HepG2 (cell line): ENCODE data around the gene CYSTM1. TPM values are rescaled to one million over a fixed set of nuclear protein-coding genes. Genes with fewer than 3 reads are reported as not detected.

Source experiments
- ARID4A ChIP-seq: sonication (generic); formaldehyde crosslinking; IDR thresholded peaks from 2 replicates; pipeline ENCODE4 v1.5.0; 2020; ENCODE audit warnings: mild to moderate bottlenecking, missing genetic modification reagents, borderline replicate concordance
- ATF4 ChIP-seq, 2 experiments: fragments of 450-650 bp in 1 of 2; sonication (generic) in 1 of 2; formaldehyde crosslinking; IDR thresholded peaks; 2 replicates each; pipeline versions ENCODE4 v1.5.0 to v1.8.0; 2020 to 2022; ENCODE audit warnings: mild to moderate bottlenecking in 1 of 2, missing genetic modification reagents in 1 of 2
- ATM ChIP-seq: fragments of 450-650 bp; IDR thresholded peaks from 2 replicates; pipeline ENCODE4 v1.7.1; 2017; ENCODE audit warnings: mild to moderate bottlenecking, borderline replicate concordance
- CBX5 ChIP-seq: sonication (generic); formaldehyde crosslinking; IDR thresholded peaks from 2 replicates; pipeline ENCODE4 v1.4.0; 2020; ENCODE audit warnings: missing genetic modification reagents, borderline replicate concordance
- CREB3 ChIP-seq: sonication (generic); formaldehyde crosslinking; IDR thresholded peaks from 2 replicates; pipeline ENCODE4 v1.5.0; 2020; ENCODE audit warnings: missing genetic modification reagents
- GFI1 ChIP-seq: sonication (generic); formaldehyde crosslinking; IDR thresholded peaks from 2 replicates; pipeline ENCODE4 v1.5.0; 2020; ENCODE audit warnings: missing genetic modification reagents, mild to moderate bottlenecking, borderline replicate concordance
- KDM3A ChIP-seq: IDR thresholded peaks from 2 replicates; pipeline ENCODE4 v1.6.1; 2018; ENCODE audit warnings: low read depth, missing compliant biosample characterization
- NR2F1 ChIP-seq, 2 experiments: fragments of 450-650 bp in 1 of 2; formaldehyde crosslinking in 1 of 2; IDR thresholded peaks; 2 replicates each; pipeline versions ENCODE4 v1.5.0 to v1.6.1; 2016 to 2020; ENCODE audit warnings: mild to moderate bottlenecking in 1 of 2, missing compliant biosample characterization in 1 of 2, missing genetic modification reagents in 1 of 2, moderate library complexity in 1 of 2
- RBFOX2 ChIP-seq: fragments of 200-400 bp; formaldehyde crosslinking; IDR thresholded peaks from 2 replicates; pipeline ENCODE4 v1.6.1; 2017; ENCODE audit warnings: low read depth, mild to moderate bottlenecking, low read length
- TOE1 ChIP-seq: sonication (generic); formaldehyde crosslinking; IDR thresholded peaks from 2 replicates; pipeline ENCODE4 v1.4.0; 2020; ENCODE audit warnings: mild to moderate bottlenecking, missing genetic modification reagents
- TRIM24 ChIP-seq: sonication (generic); formaldehyde crosslinking; IDR thresholded peaks from 2 replicates; pipeline ENCODE4 v1.8.0; 2022; ENCODE audit warnings: mild to moderate bottlenecking, missing genetic modification reagents
- TSC22D2 ChIP-seq: sonication (generic); formaldehyde crosslinking; IDR thresholded peaks from 2 replicates; pipeline ENCODE4 v1.5.1; 2020; ENCODE audit warnings: missing genetic modification reagents, mild to moderate bottlenecking, borderline replicate concordance
- ZFP1 ChIP-seq: IDR thresholded peaks from 2 replicates; pipeline ENCODE4 v1.6.1; 2016
- ZFP82 ChIP-seq: sonication (generic); formaldehyde crosslinking; IDR thresholded peaks from 2 replicates; pipeline ENCODE4 v1.5.1; 2020; ENCODE audit warnings: mild to moderate bottlenecking, missing genetic modification reagents, borderline replicate concordance
- ZMYM4 ChIP-seq: sonication (generic); formaldehyde crosslinking; IDR thresholded peaks from 2 replicates; pipeline ENCODE4 v1.8.1; 2023; ENCODE audit warnings: mild to moderate bottlenecking, missing genetic modification reagents
- ZNF280B ChIP-seq: sonication (generic); formaldehyde crosslinking; IDR thresholded peaks from 2 replicates; pipeline ENCODE4 v1.5.0; 2020; ENCODE audit warnings: missing genetic modification reagents, mild to moderate bottlenecking, borderline replicate concordance
- ZNF605 ChIP-seq: sonication (generic); formaldehyde crosslinking; IDR thresholded peaks from 2 replicates; pipeline ENCODE4 v1.8.0; 2022; ENCODE audit warnings: mild to moderate bottlenecking, missing genetic modification reagents
- ZNF652 ChIP-seq: IDR thresholded peaks from 2 replicates; pipeline ENCODE4 v1.6.1; 2016; ENCODE audit warnings: low read depth, borderline replicate concordance
- ZNF761 ChIP-seq: sonication (generic); formaldehyde crosslinking; conservative IDR thresholded peaks from 2 replicates; pipeline ENCODE4 v1.4.0; 2020; ENCODE audit warnings: mild to moderate bottlenecking, missing genetic modification reagents
- ZNF773 ChIP-seq: sonication (generic); formaldehyde crosslinking; IDR thresholded peaks from 2 replicates; pipeline ENCODE4 v1.4.0; 2020; ENCODE audit warnings: missing genetic modification reagents, borderline replicate concordance
- polyA plus RNA-seq, 8 experiments: library from polyadenylated mRNA; depleted of rRNA in 3 of 8; stranded (reverse) in 7 of 8; unstranded in 1 of 8; fragments of >200 nt; fragmentation: Illumina TruSeq in 4 of 8; extraction: Trizol in 4 of 8; gene quantifications; 2 replicates each; pipeline versions ENCODE4 v1.2.1 to v1.2.3, GENCODE V29; 2011 to 2016; ENCODE audit warnings: low read depth in 4 of 8, missing spikeins in 1 of 8, mixed read lengths in 1 of 8; ENCODE audit not compliant: insufficient read depth in 1 of 8
- total RNA-seq, 5 experiments: library from RNA; depleted of rRNA; stranded (reverse); fragments of >200 nt; fragmentation: Illumina TruSeq; extraction: Trizol; gene quantifications; 2 replicates each; pipeline ENCODE4 v1.2.3, GENCODE V29; 2016; ENCODE audit warnings: low read depth in 1 of 5

The CYSTM1 gene
- total and polyA plus RNA-seq, 2 of the 13 experiments (the other 11 are each of a cell fraction or from before 2014, with no cell fraction given), result 40.0 to 73.4 TPM

GRCh38 chr5:140145818-140146522 lies 29.0 kb upstream of the CYSTM1 start (continued):
- TF ChIP-seq ZNF761 (CRISPR knock-in tag) (no peak), GFI1 (CRISPR knock-in tag) (no peak), RBFOX2 (no peak), ZMYM4 (no peak), TRIM24 (CRISPR knock-in tag) (no peak), ARID4A (CRISPR knock-in tag) (peak; percentile 50; the same call in 1 of the 2 replicates), ZFP1 (CRISPR knock-in tag) (no peak), ZNF605 (CRISPR knock-in tag) (no peak), KDM3A (CRISPR knock-in tag) (peak; percentile 67; the same call in 1 of the 2 replicates), ZNF652 (CRISPR knock-in tag) (no peak), TOE1 (CRISPR knock-in tag) (no peak), ATM (no peak), CBX5 (CRISPR knock-in tag) (no peak), ZFP82 (no peak), NR2F1 (CRISPR knock-in tag; IDR thresholded peaks at IDR 0.05) (no peak), ZNF280B (CRISPR knock-in tag) (no peak), CREB3 (CRISPR knock-in tag) (no peak), ATF4 (CRISPR knock-in tag; IDR thresholded peaks at IDR 0.05) (no peak), TSC22D2 (CRISPR knock-in tag) (no peak), ZNF773 (CRISPR knock-in tag) (no peak)
